VCaP (cell line): ENCODE results near the gene CEBPA.

Experiments
- H3K27ac ChIP-seq: fragments of 450-650 bp; 2 replicates; pipeline ENCODE4 v1.5.1; 2017
- TF ChIP-seq, protein P1 (sequence below): fragments of 450-650 bp; conservative IDR thresholded peaks from 2 replicates; pipeline ENCODE4 v1.5.1; 2017; ENCODE audit warnings: mild to moderate bottlenecking, moderate library complexity

CEBPA gene

DNA sequence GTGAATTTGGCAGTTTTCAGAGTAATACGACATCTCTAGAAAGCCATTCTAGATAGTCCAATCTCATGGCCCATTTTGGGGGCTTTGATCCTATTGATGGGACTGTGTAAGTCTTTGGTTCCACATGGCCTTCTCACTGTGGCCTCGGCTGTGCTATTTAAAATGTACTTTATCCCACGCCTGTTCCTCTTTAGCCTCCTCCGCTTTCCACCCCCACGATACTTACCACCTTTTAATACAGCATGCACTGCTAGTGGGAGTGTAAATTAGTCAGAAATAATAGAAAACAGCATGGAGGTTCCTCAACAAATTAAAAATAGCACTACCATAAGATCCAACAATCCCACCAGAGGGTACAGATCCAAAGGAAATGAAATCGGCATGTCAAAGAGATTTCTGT, 42.8 kb upstream of the CEBPA start:
- no peak overlapping the region for H3K27ac ChIP-seq
- TF ChIP-seq, protein P1, sequence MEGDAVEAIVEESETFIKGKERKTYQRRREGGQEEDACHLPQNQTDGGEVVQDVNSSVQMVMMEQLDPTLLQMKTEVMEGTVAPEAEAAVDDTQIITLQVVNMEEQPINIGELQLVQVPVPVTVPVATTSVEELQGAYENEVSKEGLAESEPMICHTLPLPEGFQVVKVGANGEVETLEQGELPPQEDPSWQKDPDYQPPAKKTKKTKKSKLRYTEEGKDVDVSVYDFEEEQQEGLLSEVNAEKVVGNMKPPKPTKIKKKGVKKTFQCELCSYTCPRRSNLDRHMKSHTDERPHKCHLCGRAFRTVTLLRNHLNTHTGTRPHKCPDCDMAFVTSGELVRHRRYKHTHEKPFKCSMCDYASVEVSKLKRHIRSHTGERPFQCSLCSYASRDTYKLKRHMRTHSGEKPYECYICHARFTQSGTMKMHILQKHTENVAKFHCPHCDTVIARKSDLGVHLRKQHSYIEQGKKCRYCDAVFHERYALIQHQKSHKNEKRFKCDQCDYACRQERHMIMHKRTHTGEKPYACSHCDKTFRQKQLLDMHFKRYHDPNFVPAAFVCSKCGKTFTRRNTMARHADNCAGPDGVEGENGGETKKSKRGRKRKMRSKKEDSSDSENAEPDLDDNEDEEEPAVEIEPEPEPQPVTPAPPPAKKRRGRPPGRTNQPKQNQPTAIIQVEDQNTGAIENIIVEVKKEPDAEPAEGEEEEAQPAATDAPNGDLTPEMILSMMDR: no peak

DNA sequence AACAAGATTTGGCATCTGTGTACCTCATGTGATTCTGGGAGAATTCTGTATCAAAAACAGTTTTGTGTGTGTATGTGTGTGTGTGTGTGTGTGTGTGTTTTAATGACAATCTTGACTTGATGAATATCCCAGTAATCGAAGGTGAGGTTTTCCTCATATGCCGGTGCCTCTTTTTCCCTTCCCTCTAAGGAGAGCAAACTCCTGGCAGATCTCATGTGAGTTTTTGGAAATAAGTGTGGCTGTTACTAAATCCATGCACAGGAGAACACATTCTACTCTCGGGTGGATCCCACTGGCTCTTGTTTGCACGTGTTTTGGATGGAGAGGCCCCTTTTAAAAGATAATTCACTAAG, 42.2 kb upstream of the CEBPA start:
- no peak overlapping the region for H3K27ac ChIP-seq
- TF ChIP-seq, protein P1: no peak

GRCh38 chr19:33343859-33344572, 41.7 kb upstream of the CEBPA start:
- H3K27ac ChIP-seq: no peak overlapping the region
- TF ChIP-seq, protein P1: no peak

- TF ChIP-seq, protein P1: no peak
Observed at GRCh38 chr19:33343301-33343700, 41.0 kb upstream of the CEBPA start.

DNA sequence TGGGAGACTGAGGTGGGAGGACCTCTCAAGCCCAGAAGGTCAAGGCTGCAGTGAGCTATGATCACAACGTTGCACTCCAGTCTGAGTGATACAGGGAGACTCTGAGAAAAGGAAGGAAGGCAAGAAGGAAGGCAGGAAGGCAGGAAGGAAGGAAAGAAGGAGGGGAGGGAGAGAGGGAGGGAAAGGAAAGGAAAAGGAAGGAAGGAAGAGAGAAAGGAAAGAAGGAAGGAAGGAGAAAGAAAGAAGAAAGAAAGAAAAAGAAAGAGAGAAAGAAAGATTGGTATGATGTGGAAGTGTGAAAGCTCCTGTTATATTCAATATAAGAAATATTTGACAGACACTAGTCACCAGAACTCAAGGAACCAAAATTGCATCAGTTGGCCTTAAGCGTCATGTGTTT, 38.7 kb upstream of the CEBPA start:
- no peak overlapping the region for H3K27ac ChIP-seq
- TF ChIP-seq, protein P1: no peak

More at GRCh38 chr19:33343301-33343700, 41.0 kb upstream of the CEBPA start:
- H3K27ac ChIP-seq: no peak overlapping the region

DNA sequence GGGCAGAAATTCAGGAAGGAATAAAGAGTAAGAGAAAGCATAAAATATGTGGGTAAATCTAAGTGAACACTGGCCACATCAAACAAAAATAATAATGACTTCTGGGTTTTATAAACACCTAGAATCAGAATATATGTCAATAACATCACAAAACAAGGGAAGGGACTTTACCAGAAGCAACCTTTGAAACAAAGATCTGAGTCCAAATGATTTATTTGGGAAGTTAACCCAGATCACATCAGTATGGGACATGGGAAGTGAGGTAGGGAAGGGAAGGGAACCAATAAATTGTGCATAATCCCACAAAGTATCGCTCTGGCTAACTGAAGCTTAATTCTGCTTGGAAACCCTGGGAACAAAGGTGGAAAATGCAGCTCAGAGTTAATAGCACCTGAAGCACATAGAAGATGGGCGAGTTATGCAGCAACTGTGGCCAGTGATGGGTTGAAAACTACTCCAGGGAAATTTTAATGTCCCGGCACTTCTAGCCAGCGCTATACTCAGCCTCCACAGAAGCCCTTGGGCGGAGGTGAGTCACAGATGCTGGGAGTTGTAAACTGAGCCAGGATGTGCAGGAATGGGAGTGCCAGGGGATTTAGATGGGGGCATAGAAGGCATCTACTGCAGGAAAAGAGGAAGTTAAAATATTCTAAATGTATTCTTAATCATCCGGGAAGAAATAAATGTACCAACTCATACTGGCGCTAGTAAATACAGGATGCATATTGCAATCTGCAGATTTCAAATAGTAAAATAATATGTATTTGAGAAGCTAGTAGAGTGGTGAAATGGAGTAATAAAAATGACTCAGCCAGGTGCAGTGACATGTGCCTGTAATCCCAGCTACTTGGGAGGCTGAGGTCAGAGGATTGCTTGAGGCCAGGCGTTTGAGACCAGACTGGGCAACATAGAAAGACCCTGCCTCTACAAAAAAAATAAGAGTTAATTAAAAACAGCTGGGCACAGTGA, 37.0 kb upstream of the CEBPA start:
- no peak overlapping the region for H3K27ac ChIP-seq

DNA sequence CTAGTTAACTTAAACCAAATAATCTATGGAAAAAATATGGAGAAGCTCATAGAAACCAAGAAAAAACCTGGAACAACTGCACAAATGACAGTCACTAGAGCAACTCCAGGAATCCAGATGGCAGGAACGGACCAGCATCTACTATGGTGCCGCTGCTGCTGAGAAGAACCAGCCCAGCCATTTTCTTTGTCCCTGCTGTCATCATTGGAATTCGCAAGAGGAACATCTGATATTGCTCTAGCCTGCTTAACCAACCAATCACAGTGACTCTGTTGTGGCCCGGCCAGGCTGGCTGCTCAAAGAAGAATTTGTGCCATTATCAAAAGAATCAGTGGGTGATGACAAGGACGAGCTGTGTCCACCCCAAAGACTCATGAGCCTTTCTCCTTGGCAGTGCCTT, 33.1 kb upstream of the CEBPA start:
- TF ChIP-seq, protein P1: no peak
- no peak overlapping the region for H3K27ac ChIP-seq

More for the DNA sequence above, 37.0 kb upstream of the CEBPA start:
- TF ChIP-seq, protein P1: no peak
